NCI-H1048 (cell line): ENCODE measurements around the gene NVL.
A peak's percentile ranks its signal among the peaks of the same experiment; 100 is the strongest.
"Not testable (repeated sequence)": the region's sequence is repeated elsewhere in the genome, so short reads cannot be mapped to it uniquely, and the experiment has no call there.

Source experiments
- DNase-seq: peaks from one replicate; lab custom pipeline; 2025; lab: John Stamatoyannopoulos, UW

The NVL gene

DNA sequence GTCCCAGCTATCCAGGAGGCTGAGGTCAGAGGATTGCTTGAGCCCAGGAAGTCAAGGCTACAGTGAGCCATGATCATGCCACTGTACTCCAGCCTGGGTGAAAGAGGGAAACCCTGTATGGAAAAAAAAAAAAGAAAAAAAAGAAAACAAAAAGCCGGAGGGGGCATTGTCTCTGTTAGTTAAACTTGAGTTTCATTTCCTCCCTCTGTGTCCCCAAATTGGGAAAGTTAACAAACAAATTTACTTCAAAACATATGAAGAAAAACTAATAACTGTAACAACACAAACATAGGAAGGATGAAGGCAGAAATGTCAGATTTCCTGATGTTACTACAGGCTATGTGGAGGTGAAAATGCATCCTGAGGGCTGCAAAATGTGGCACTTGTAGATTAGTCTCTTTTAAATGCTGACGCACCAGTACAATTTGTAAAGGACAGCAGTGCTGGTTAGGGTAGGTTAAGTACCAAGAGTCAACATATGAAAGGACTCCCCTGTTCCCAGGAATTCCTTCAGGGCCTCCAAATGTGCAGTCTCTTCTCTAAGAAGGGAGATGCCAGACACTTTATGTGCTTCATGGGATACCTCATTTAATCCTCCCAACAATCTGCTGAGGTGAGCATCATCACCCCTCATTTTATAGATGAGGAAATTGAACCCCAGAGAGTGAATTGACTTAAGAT lies 94.0 kb downstream of the NVL start:
- DNase-seq, result no peak

DNA sequence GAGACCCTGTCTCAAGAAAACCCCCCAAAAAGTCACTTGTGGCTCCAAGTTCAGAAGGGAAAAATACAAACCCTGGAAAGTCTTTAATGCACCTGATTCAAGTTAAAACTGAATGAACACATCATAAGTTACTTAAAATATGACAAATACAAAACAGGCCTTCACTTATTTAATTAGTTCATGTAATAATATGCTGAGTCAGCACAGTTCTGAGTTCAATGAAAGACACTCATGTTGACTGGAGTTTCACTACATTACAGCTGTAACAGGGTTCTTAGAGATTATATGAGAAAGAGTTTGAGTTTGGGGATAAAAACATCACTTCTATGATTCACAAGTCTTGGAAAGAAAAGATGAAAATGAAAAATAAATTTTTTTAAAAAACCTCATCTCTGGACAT lies 96.0 kb downstream of the NVL start:
- DNase-seq, result no peak

DNA sequence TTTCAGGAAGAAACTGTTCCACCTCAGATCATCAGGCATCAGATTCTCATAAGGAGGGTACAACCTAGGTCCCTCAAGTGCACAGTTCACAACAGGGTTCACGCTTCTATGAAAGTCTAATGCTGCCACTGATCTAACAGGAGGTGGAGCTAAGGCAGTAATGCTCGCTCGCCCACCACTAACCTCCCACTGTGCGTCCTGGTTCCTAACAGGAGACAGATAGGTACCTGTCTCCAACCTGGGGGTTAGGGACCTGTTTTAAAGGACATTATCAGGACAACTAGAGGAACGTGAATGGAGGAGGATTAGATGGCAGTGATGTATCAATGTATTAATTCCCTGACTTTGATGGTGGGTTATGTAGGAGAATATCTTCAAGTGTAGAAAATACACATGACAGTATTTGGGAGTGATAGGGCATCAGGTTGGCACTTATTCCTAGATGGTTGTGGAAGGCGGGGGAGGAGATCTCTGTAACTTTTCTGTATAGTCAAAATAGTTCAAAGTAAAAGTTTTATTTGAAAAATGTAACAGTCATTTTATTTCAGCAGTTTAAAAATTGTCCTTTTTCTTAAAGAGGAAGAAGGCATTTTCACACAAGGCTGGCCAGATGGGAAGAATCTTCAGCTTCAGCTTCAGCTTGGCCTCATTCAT lies 103.0 kb downstream of the NVL start:
- DNase-seq, result no peak

DNA sequence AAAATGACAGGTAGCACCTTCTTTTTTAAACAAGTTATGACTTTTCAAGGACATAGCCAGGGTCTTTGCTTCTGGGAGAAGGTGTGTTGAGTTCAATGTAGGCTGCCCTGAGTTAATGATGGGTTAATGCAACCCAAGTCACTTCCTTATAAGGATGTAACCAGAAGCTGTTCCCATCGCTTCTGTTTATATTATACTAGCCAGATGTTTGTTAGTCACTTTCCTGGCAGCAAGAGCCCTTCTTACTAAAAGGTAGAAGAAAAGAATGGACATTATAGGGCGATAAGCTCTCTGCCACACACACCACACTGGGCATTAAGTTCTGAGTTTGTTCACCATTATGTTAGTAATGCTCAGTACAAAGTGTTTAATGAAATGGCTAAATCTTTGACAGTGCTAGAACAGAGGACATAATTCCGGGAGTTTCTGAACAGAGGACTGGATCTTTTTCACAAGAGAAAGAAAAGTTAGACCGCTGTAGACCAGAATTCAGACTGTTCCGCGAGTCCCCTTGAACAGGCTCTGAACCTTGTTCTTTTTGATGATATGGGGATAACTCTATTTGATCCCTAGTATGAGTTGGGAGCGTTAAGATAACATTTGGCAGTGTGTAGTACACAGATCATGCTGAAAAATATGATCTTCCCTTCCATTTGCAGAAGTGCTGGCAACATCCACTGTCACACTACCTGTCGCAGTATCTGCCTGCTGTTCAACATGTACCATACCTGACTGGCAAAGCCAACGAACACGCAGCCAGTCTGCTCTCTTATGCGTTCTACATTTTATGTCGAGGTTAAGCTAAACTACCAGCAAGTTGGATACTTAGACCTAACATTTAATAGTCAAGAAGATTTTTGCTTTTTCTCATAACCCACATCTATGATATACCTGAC lies 105.9 kb downstream of the NVL start:
- no peak for DNase-seq

DNA sequence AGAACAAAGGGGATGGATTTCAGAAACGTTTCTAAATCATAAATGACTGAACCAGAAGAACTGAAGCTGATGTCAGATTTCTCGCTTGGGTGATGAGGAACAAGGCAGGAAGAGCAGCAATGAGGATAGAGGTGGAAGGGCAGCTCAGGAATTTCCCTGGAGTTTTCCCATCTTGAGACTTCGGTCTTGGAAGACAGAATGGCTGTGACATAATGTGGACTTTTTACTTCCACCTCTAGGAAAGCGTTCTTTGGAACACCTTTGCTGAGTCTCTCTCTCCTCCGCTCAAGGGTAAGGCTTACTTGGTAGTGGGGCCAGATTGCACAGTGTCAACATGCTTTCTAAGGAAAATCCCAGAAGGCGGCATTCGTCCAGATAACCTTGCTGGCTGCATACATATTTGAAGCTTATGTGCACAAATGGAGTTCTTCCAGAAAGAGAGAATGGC lies 110.3 kb downstream of the NVL start:
- DNase-seq, result no peak

DNA sequence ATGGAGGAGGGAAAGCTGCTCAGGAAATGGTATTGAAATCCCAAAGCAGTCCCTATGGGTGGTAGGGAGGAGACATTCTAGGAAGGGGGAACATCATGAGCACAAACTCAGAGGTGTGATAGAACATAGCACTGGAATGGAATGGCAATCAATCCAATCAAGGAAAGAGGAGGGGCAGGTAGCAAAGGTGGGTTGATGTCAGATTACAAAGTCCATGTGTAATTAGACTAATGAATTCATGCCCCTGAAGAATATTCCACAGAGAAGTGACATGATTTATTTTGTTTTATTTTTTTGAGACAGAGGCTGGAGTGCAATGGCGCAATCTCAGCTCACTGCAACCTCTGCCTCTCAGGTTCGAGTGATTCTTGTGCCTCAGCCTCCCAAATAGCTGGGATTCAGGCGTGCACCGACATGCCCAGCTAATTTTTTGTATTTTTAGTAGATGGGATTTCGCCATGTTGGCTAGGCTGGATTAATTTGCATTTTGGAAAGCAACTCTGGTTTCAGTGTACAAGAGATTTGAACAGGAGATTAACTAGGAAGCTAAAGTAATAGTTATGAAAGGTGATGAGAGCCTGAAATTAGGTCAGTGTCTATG lies 110.9 kb downstream of the NVL start:
- no peak for DNase-seq

DNA sequence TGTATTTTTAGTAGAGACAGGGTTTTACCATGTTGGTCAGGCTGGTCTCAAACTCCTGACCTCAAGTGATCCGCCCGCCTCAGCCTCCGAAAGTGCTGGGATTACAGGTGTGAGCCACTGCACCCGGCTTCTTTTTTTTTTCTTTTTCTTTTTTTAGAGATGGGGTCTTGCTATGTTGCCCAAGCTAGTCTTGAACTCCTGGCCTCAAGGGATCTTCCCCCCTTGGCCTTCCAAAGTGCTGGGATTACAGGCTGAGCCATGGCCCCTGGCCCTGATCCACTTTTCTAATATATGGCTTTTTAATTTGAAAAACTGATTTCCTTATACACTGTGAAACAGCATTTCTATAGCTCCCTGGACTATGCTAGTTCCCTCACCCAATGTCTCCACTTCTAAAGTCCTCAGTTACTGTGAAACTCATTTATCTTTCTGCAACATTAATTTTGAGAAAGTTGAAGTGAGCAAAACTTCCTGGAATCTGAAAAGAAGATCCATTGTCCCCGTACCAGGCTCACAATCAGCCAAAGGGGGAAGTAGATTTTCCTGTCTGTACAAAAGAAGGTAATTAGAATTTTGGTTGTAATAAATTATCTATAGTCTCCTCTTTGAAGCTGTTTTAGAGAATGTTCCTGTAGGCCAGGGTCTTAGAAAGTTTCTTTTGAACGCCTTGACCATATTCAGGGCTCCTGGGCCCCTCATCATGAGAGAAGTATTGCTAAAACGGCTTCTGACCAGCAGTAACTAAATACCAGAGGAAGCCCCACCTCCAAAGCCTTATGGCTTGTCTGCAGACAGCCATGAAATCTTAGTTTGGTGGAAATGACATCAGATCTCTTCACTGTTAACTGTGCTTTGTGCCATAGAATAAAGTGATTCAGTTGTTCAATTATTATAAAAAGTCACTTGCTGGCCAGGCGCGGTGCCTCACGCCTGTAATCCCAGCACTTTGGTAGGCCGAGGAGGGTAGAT lies 112.0 kb downstream of the NVL start:
- DNase-seq, result no peak

DNA sequence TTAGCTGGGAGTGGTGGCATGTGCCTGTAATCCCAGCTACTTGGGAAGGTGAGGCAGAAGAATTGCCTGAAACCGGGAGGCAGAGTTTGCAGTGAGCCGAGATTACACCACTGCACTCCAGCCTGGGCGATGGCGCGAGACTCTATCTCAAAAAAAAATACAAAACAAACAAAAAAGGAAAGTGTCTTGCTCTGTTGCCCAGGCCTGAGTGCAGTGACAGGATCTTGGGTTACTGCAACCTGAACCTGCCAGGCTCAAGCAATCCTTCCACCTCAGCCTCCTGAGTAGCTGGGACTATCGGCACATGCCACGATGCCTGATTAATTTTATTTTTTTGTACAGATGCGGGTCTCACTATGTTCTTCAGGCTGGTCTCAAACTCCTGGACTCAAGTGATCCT lies 113.6 kb downstream of the NVL start:
- DNase-seq, result no peak

DNA sequence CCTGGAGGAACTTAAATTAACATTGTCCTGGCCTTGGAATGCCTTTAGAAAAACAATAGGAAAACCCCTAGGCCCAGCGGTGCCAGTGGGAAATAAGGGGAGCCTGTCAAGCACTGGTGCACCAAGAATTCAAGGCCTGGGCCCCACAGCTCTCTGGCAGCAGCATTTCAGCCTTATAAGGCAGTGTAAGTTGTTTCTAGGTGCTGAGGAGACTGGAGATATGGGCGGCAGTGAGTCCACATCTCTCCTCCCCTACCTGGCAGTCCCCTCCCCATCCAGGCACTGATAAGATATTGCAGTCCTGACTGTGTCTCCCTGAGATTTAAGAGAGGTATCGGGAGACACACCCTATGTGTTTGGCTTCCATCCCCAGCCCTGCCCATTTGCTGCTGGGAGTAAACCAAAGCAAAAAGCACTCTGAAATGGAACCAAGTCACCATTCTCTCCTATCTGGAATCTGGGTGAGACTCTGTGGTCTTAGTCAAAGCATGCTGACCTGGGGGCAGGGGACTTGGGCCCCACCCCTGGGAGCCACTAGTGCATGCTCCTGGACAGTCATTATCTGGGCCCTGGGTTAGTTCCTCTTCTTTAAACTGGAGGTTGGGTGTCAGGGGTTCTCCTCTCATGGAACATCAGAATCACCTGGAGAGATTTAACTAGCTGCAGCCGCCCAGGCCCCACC lies 116.4 kb downstream of the NVL start:
- DNase-seq, result no peak

DNA sequence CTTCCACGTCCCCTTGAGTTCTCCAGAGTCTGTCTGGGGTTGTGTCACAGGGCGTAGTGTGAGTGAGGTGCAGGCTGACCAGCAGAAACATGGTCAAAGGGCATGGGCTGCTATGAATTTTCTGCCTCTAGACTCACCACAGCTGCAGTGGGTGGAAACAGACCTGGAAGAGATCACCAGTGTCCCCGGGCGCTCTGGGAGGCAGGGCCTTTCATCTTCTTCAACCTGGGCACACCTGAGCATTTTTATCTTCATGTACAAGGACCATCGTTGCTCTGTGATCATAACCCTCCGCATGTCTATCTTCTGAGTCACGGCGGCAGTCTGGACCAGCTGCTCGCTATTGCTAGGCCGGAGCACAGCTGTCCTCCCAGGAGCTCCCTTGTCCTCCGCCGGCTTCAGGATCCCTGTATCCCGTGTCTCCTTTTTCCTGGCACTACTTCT lies 117.3 kb downstream of the NVL start:
- no peak for DNase-seq

DNA sequence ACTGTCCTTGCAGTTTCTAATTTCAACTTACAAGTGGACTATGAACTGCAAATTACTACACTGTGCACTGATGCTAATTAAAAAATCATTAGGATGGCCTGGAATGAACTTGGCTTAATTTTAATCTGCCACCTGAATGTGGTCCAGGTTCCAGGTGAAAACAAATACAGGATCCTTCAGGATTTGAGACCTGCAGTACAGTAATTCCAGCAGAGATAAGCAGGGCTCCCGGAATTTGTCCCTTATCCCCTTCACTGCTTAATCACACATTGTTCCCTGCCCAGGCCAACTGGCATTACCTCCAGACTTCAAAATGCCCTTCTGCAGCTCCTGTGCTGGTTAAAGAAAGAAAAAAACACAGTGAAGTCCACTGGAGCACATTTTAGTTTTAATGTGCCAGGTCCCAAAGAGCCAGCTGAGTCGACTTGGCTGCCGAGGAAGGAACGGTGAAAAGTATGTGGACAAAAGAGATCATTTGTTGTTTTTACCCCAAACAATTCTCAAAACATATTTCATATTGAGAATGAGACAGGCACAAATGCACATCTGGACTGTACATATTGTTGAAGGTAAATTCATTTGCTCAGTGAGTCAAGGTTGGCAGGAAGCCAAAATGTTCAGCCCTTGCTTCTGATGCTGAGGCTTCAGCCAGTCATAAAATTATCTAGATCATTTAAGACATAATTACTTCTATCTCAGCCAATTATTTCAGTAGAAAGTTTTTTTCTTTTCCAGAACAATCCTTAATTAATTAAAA lies 118.6 kb downstream of the NVL start:
- DNase-seq, result peak; percentile 35

DNA sequence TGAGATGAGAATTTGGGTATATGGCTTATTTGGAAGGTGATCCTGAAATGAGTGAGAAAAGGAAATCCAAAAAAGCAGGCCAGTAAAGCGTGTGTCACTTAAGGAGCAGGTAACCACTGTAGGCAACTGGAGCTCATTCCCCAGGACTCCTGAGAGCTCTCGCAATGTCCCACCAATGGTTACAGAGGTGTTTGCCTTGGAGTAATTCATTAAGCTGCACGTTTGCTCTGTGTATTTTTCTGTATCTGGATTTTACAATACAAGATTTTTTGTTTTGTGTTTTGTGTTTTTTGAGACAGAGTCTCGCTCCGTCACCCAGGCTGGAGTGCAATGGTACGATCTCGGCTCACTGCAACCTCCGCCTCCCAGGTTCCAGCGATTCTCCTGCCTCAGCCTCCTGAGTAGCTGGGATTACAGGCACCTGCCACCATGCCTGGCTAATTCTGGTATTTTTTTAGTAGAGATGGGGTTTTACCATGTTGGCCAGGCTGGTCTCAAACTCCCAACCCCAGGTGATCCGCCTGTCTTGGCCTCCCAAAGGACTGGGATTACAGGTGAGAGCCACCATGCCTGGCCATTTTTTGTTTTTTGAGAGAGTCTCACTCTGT lies 123.9 kb downstream of the NVL start:
- DNase-seq, result not testable (repeated sequence)

DNA sequence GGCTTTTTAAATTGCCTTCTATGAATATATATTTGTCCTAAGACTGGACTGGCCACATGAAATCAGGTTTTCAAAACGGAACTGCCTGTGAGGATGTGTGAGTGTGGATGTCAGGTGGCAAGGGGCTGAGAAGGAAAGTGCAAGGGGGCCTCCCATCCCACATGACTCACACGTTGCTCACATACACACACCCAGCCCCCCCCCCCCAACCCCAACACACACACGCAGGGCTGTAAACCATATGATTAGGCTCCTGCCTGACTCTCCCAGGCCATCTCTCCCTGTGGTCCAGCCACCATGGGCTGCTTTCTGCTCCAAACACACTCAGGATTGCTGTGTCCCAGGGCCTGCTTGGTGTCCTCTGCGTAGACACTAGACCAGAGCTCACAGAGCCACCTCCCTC lies 124.5 kb downstream of the NVL start:
- no peak for DNase-seq

DNA sequence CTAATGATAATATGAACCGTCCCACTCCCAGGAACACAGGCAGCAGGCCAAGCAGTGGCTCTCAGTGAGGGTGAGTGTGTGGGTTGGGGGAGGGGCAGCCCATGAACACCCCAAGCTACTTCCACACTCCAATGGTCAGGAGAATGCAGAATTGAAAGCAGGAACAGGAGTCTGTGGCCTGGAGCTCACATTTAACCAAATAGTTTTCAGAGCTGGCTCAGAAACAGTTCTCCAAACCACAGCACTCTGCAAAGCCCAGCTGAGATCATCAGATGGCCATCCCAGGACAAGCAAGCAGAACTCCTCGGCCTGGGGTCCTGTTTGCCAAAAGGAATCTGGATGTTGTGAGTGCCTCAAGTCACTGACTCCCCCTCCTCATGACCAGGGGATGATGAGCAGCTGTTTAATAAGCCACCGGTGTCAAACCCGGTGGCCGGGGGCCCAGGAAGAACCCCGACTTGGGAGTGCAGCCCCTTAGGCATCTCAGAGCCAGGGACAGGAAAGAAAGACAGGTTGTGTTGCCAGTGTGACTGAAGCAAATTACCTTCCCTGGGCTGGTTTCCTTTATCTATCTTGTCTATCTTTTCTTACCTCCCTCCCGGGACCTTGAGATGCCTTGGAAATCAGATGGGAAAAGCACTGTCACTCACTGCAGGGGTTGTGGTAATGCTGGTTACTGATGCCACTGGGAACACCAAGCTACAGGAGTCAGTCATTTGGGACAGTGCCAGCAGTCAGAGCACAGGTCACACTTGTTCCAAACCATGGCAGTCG lies 126.5 kb downstream of the NVL start:
- no peak for DNase-seq

DNA sequence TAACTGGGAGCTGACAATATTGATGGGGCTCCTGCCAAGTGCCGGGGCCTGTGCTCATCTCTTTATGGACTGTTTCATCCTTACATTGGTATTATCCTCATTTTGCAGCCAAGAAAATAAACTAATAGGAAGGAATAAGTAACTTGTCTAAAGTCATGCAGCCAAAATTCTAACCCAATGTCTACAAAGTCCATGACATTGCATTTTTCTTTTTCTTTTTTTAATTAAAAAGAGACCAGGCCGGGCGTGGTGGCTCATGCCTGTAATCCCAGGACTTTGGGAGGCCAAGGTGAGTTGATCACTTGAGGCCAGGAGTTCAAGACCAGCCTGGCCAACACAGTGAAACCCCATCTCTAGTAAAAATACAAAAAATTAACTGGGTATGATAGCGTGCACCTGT lies 128.1 kb downstream of the NVL start:
- no peak for DNase-seq

DNA sequence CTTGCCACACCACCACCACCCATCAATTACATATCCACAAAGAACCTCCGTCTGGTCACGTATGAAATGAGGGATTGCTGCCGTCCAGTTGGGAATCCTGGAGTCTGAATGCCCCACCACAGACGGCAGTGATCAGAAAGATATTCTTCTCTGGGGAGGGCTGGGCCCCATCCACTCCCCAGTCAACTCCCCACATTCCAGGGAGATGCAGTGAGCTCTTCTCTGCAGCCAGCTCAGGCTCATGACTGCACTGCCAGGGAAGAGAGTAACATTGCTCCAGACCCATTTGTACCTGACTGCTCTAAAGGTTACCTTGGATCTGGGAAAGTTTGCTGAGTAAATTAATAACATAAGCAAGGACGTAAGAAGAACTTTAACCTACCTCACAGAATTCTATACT lies 128.6 kb downstream of the NVL start:
- no peak for DNase-seq

DNA sequence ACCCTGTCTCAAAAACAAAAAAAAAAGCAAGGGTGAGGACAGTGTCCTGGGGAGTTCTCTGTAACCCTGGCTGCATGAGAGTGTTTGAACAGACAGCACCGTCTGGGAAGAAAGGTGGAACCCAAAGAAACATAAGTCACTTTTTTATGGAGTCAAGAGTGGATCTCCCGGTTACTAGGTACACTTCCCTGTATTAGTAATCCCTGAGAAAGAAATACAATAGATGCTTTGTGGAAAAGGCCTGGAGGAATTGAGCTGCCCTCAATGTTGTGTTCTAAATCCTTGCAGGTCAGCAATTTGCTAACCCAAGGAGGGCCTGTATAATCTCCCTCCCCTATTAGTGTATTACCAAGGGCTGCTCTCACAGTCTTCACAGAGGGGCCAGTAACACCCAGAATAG lies 130.3 kb downstream of the NVL start:
- DNase-seq, result no peak

DNA sequence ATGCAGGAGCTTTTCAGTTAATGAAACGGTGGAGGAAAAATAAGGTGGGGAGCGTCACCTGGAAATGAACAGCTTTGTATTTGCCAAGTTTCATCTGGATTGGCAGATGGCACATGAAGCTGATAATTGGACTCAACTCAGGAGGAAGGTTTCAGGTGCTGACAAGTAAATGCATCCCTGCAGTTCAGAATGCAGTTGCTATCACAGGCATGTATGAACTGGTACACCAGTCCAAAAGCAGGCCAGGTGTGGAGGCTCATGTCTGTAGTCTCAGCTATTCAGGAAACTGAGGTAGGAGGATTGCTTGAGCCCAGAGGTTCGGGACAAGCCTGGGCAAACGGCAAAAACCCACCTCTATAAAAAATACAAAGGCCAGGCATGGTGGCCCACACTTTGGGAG lies 131.4 kb downstream of the NVL start:
- DNase-seq, result no peak
